HL-60 (cell line): ENCODE data around the gene ARTN.

Source experiments
- DNase-seq, 2 experiments: peaks; one replicate each; pipeline ENCODE4 v3.0.0-alpha.2; 2010 to 2020; ENCODE audit warnings: low read depth in 1 of 2, low spot score in 1 of 2
- H3K27ac ChIP-seq: fragments of 250-450 bp; sonication (Bioruptor Pico); replicated peaks from 2 replicates; pipeline ENCODE4 v1.5.1; 2020; ENCODE audit warnings: mild to moderate bottlenecking, moderate library complexity
- H3K27me3 ChIP-seq: fragments of 250-450 bp; sonication (Bioruptor Pico); 2 replicates; pipeline ENCODE4 v1.5.1; 2021; ENCODE audit warnings: mild to moderate bottlenecking, moderate library complexity; ENCODE audit not compliant: insufficient read depth, poor library complexity, severe bottlenecking
- H3K4me3 ChIP-seq: replicated peaks from 2 replicates; pipeline ENCODE4 v1.5.1; 2011; ENCODE audit warnings: mild to moderate bottlenecking, control low read depth, low read length; ENCODE audit not compliant: insufficient read depth
- CTCF ChIP-seq: IDR thresholded peaks from one replicate; pipeline ENCODE4 v1.5.1; 2011; ENCODE audit warnings: low read length, control low read depth, inconsistent platforms; ENCODE audit not compliant: insufficient read depth
- GABPA ChIP-seq: IDR thresholded peaks from 2 replicates; pipeline ENCODE4 v1.6.1; 2012; ENCODE audit warnings: low read depth
- POLR2AphosphoS5 ChIP-seq: IDR thresholded peaks from 2 replicates; pipeline ENCODE4 v1.6.1; 2012; ENCODE audit warnings: low read depth
- REST ChIP-seq: IDR thresholded peaks from 2 replicates; pipeline ENCODE4 v1.6.1; 2012; ENCODE audit warnings: low read depth; ENCODE audit not compliant: insufficient replicate concordance
- SPI1 ChIP-seq: IDR thresholded peaks from 2 replicates; pipeline ENCODE4 v1.6.1; 2012; ENCODE audit warnings: low read depth, mild to moderate bottlenecking, borderline replicate concordance

The ARTN gene

GRCh38 chr1:43932786-43933385 lies 715 bp upstream of the ARTN start:
- DNase-seq = no peak
- TF ChIP-seq REST (no peak), POLR2AphosphoS5 (no peak), GABPA (no peak), CTCF (no peak), SPI1 (no peak)
- Histone ChIP-seq H3K4me3 (no peak overlapping the region), H3K27ac (no peak overlapping the region), H3K27me3 (no peaks in the 10 kb centered on the region)

- Histone ChIP-seq H3K27me3 (no peaks in the 10 kb centered on the region), H3K4me3 (no peak overlapping the region), H3K27ac (no peak overlapping the region)
- TF ChIP-seq CTCF = peak; percentile 82
- no peak for TF ChIP-seq SPI1
- DNase-seq = peak; percentile 33 to 78
Measured at GRCh38 chr1:43934101-43934985, 742 bp downstream of the ARTN start.

- Histone ChIP-seq H3K27ac (no peak overlapping the region; the same call in 1 of the 2 replicates), H3K4me3 (no peak overlapping the region)
- TF ChIP-seq CTCF (no peak), REST (no peak), POLR2AphosphoS5 (no peak), GABPA (no peak), SPI1 (no peak)
Measured at GRCh38 chr1:43934986-43935324, 1.4 kb downstream of the ARTN start.

More at GRCh38 chr1:43934986-43935324, 1.4 kb downstream of the ARTN start:
- H3K27me3 ChIP-seq = no peaks in the 10 kb centered on the region
- no peak for DNase-seq
